Prostate gland (tissue), 2 donors: ENCODE measurements around the gene FCAR. TPM values are rescaled to one million over a fixed set of nuclear protein-coding genes. Genes with fewer than 3 reads are reported as not detected.

Experiments
- DNase-seq: peaks from one replicate; pipeline ENCODE4 v3.0.0-alpha.2; 2019; ENCODE audit warnings: low spot score
- H3K27ac ChIP-seq, 2 donors: fragments of 200-600 bp; sonication (generic); 2 replicates each; pipeline ENCODE4 v1.5.1; 2017 to 2019
- H3K27me3 ChIP-seq: fragments of 200-600 bp; sonication (generic); replicated peaks from 2 replicates; pipeline ENCODE4 v1.5.1; 2019; ENCODE audit not compliant: insufficient read depth
- H3K36me3 ChIP-seq, 2 donors: fragments of 200-600 bp; sonication (generic); 1 replicate in 1 of 2; 2 replicates in 1 of 2; pipeline versions ENCODE4 v1.5.1 to v1.8.1; 2017 to 2019
- H3K4me1 ChIP-seq: fragments of 200-600 bp; sonication (generic); replicated peaks from 2 replicates; pipeline ENCODE4 v1.5.1; 2019
- H3K4me3 ChIP-seq, 2 donors: fragments of 200-600 bp; sonication (generic); 2 replicates each; pipeline ENCODE4 v1.5.1; 2017 to 2019
- H3K9me3 ChIP-seq: fragments of 200-600 bp; sonication (generic); 2 replicates; pipeline ENCODE4 v1.5.1; 2017
- CTCF ChIP-seq, 4 experiments: fragments of 200-600 bp in 2 of 4; fragments of 450-650 bp in 2 of 4; sonication (generic) in 2 of 4; IDR thresholded peaks; 1 replicate in 3 of 4; 2 replicates in 1 of 4; pipeline ENCODE4 v1.5.1; 2016 to 2019; ENCODE audit warnings: antibody characterized with exemption in 4 of 4, mild to moderate bottlenecking in 2 of 4, moderate library complexity in 2 of 4
- POLR2A ChIP-seq: fragments of 450-650 bp; IDR thresholded peaks from one replicate; pipeline ENCODE4 v1.6.1; 2016; ENCODE audit warnings: antibody characterized with exemption, mild to moderate bottlenecking
- POLR2AphosphoS5 ChIP-seq: sonication (generic); formaldehyde crosslinking; IDR thresholded peaks from one replicate; pipeline ENCODE4 v1.6.1; 2017; ENCODE audit warnings: antibody characterized with exemption
- WGBS: methylation state at CpG from one replicate; pipeline ENCODE4 v1.1.5; 2018; 5-methylcytosine and 5-hydroxymethylcytosine counted together
- intact Hi-C: fragments of 100-400 bp; cut with DNase I; formaldehyde crosslinking; loops from one replicate; pipeline ENCODE4 v1.14.2; 2022
- total RNA-seq, 2 donors: library from RNA; depleted of rRNA; stranded (reverse); fragments of >200 nt; gene quantifications; one replicate each; pipeline ENCODE4 v1.1.0, GENCODE V29; 2016

Gene FCAR
- total RNA-seq, 2 donors from 2014 or later, result not detected

- Histone ChIP-seq H3K27me3 (no peaks in the 10 kb centered on the region), H3K36me3 (no peaks in the 10 kb centered on the region), H3K9me3 (no peaks in the 10 kb centered on the region), H3K27ac (no peak overlapping the region), H3K4me1 (no peaks in the 10 kb centered on the region), H3K4me3 (no peak overlapping the region)
- intact Hi-C loops, result no loop called here
- DNase-seq, result no peak
- no peak for TF ChIP-seq POLR2A
- no peak for TF ChIP-seq POLR2AphosphoS5
- WGBS, result 83% methylated on average over 3 of the region's 3 CpGs
Measured at GRCh38 chr19:54877471-54877870, 3.4 kb downstream of the FCAR start.

DNA sequence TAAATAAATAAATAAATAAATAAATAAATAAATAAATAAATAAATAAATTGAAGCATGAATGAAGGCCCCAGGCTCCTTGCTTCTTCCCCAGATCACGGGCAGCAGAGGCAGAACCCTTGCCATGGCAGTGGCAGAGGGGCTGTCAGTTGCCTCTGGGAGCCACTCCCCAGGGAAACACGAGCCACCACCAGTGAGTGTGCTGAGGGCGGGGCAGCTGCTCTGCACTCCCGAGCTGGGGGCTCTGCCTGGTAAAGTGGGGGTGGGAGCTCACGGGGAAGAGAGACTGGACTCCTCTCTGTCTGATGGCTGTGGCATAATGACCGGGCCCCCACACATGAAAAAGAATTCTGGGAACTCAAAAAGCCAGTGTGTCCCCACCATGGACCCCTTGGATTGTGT, 7.8 kb downstream of the FCAR start:
- 61% methylated on average over 6 of the region's 6 CpGs for WGBS
- Histone ChIP-seq H3K9me3 (no peaks in the 10 kb centered on the region), H3K27ac (no peak overlapping the region), H3K4me1 (no peaks in the 10 kb centered on the region), H3K27me3 (no peaks in the 10 kb centered on the region), H3K36me3 (no peaks in the 10 kb centered on the region), H3K4me3 (no peak overlapping the region)
- intact Hi-C loops, result no loop called here
- no peak for DNase-seq
- TF ChIP-seq POLR2A (no peak), POLR2AphosphoS5 (no peak), CTCF (IDR thresholded peaks at IDR 0.05) (no peak)

DNA sequence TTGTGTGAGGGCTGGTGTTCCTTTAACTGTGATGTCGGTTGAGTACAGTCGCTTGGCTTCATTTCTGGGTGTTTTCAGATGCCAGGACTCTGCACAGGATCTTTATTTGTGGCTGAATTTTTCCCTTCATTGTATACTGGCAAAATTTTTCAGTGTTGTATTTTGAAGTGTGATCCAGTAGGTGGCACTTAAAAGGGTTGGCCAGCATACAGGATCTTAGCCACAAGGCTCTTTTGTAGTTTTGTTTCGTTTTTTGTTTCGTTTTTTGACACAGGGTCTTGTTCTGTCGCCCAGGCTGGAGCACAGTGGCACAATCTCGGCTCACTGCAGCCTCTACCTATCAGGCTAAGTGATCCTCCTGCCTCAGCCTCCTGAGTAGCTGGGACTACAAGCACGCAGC, 8.7 kb downstream of the FCAR start:
- intact Hi-C loops, result no loop called here
- Histone ChIP-seq H3K36me3 (no peaks in the 10 kb centered on the region), H3K9me3 (no peaks in the 10 kb centered on the region), H3K27me3 (no peaks in the 10 kb centered on the region), H3K27ac (no peak overlapping the region), H3K4me3 (no peak overlapping the region), H3K4me1 (no peaks in the 10 kb centered on the region)
- TF ChIP-seq CTCF (IDR thresholded peaks at IDR 0.05), result no peak
- no peak for TF ChIP-seq POLR2AphosphoS5
- TF ChIP-seq POLR2A, result no peak
- no peak for DNase-seq
- WGBS, result 42% methylated on average over 7 of the region's 7 CpGs

- Histone ChIP-seq H3K4me3 (no peak overlapping the region), H3K36me3 (no peaks in the 10 kb centered on the region), H3K4me1 (no peaks in the 10 kb centered on the region), H3K27ac (no peak overlapping the region), H3K27me3 (no peaks in the 10 kb centered on the region), H3K9me3 (no peaks in the 10 kb centered on the region)
- 78% methylated on average over 8 of the region's 9 CpGs for WGBS
- intact Hi-C loops, result no loop called here
- no peak for TF ChIP-seq POLR2A
- TF ChIP-seq CTCF (IDR thresholded peaks at IDR 0.05), result no peak
- no peak for TF ChIP-seq POLR2AphosphoS5
- no peak for DNase-seq
Measured at GRCh38 chr19:54883228-54883627, 9.2 kb downstream of the FCAR start.

DNA sequence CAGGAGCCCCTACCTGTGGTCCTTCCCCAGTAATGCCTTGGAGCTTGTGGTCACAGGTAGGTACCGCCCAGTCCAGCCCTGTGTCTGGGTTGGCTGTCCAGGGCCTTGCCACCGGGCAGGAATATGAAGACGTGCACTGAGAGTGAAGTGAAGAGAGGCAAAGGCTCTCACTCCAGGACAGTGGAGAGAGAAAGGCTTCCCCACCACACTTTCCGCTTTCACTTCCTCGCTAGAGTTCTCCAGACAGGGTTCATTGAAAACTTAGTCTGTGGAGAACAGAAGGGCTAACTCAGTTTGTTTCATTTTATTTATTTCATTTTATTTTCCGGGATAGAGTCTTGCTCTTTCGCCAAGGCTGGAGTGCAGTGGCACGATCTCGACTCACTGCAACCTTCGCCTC, 14.2 kb downstream of the FCAR start:
- no peak for DNase-seq
- TF ChIP-seq CTCF (IDR thresholded peaks at IDR 0.05) (no peak), POLR2A (no peak), POLR2AphosphoS5 (no peak)
- Histone ChIP-seq H3K27me3 (no peaks in the 10 kb centered on the region), H3K4me1 (no peaks in the 10 kb centered on the region), H3K4me3 (no peak overlapping the region), H3K9me3 (no peaks in the 10 kb centered on the region), H3K36me3 (no peaks in the 10 kb centered on the region), H3K27ac (no peak overlapping the region)
- intact Hi-C loops, result no loop called here
- 89% methylated on average over 10 of the region's 10 CpGs for WGBS
